GM06990 (cell line): ENCODE measurements around the gene DOP1A.

Source experiments
- DNase-seq: peaks from one replicate; pipeline ENCODE4 v3.0.0-alpha.2; 2011; ENCODE audit not compliant: insufficient read length; ENCODE audit errors: extremely low read depth
- H3K27me3 ChIP-seq: replicated peaks from 2 replicates; pipeline ENCODE4 v1.6.0; 2011; ENCODE audit warnings: low read length; ENCODE audit not compliant: control insufficient read depth, insufficient read depth
- H3K36me3 ChIP-seq: 2 replicates; pipeline ENCODE4 v1.5.1; 2011; ENCODE audit warnings: low read length; ENCODE audit not compliant: control insufficient read depth, insufficient read depth
- H3K4me3 ChIP-seq: replicated peaks from 2 replicates; pipeline ENCODE4 v1.5.1; 2011; ENCODE audit warnings: low read depth, mild to moderate bottlenecking, control low read depth, low read length
- CTCF ChIP-seq: IDR thresholded peaks from 2 replicates; pipeline ENCODE4 v1.5.1; 2011; ENCODE audit warnings: low read length, control low read depth, mild to moderate bottlenecking, inconsistent platforms; ENCODE audit not compliant: insufficient read depth, poor library complexity, severe bottlenecking

DOP1A gene

GRCh38 chr6:83044091-83044768 is 23.2 kb upstream of the DOP1A start:
- TF ChIP-seq CTCF, result no peak
- DNase-seq, result no peak
- no peaks in the 10 kb centered on the region for H3K27me3 ChIP-seq
- no peak overlapping the region for H3K4me3 ChIP-seq
- no peaks in the 10 kb centered on the region for H3K36me3 ChIP-seq

- Histone ChIP-seq H3K36me3 (no peaks in the 10 kb centered on the region), H3K4me3 (no peak overlapping the region), H3K27me3 (no peaks in the 10 kb centered on the region)
- no peak for DNase-seq
- no peak for TF ChIP-seq CTCF
Measured at GRCh38 chr6:83047065-83047754, 20.3 kb upstream of the DOP1A start.

- H3K36me3 ChIP-seq, result no peaks in the 10 kb centered on the region
- no peak overlapping the region for H3K4me3 ChIP-seq
- no peak for TF ChIP-seq CTCF
- H3K27me3 ChIP-seq, result no peaks in the 10 kb centered on the region
- no peak for DNase-seq
Measured at GRCh38 chr6:83051377-83052172, 15.9 kb upstream of the DOP1A start.

GRCh38 chr6:83053678-83054077 is 13.8 kb upstream of the DOP1A start:
- Histone ChIP-seq H3K27me3 (no peaks in the 10 kb centered on the region), H3K4me3 (no peak overlapping the region), H3K36me3 (no peaks in the 10 kb centered on the region; the same call in 1 of the 2 replicates)
- no peak for TF ChIP-seq CTCF
- no peak for DNase-seq

- no peak for DNase-seq
- no peaks in the 10 kb centered on the region for H3K27me3 ChIP-seq
- no peak overlapping the region for H3K4me3 ChIP-seq
- TF ChIP-seq CTCF, result peak; percentile 83
- H3K36me3 ChIP-seq, result no peaks in the 10 kb centered on the region; the same call in 1 of the 2 replicates
Measured at GRCh38 chr6:83055366-83055964, 12.0 kb upstream of the DOP1A start.
